HEK293 (cell line): ENCODE measurements around the gene PLXNA2.

Experiments used
- BCL11A ChIP-seq: fragments of 450-650 bp; formaldehyde crosslinking; IDR thresholded peaks from 2 replicates; pipeline ENCODE4 v1.5.1; 2016; ENCODE audit warnings: low read depth, missing biosample characterization, missing genetic modification characterization
- IKZF3 ChIP-seq: fragments of 450-650 bp; IDR thresholded peaks from 2 replicates; pipeline ENCODE4 v1.5.0; 2018; ENCODE audit warnings: missing biosample characterization, mild to moderate bottlenecking, missing genetic modification characterization, moderate library complexity
- SP2 ChIP-seq: fragments of 450-650 bp; formaldehyde crosslinking; IDR thresholded peaks from 2 replicates; pipeline ENCODE4 v1.5.1; 2016; ENCODE audit warnings: missing biosample characterization, missing genetic modification characterization
- ZNF239 ChIP-seq: fragments of 450-650 bp; formaldehyde crosslinking; IDR thresholded peaks from 2 replicates; pipeline ENCODE4 v1.5.1; 2016; ENCODE audit warnings: missing biosample characterization, missing genetic modification characterization
- ZNF747 ChIP-seq: fragments of 450-650 bp; formaldehyde crosslinking; IDR thresholded peaks from 2 replicates; pipeline ENCODE4 v1.5.1; 2016; ENCODE audit warnings: missing biosample characterization, missing genetic modification characterization
- ZNF830 ChIP-seq: fragments of 450-650 bp; IDR thresholded peaks from 2 replicates; pipeline ENCODE4 v1.5.0; 2018; ENCODE audit warnings: missing biosample characterization, missing genetic modification characterization, low read depth, mild to moderate bottlenecking, moderate library complexity
- TF ChIP-seq, protein P1 (sequence below): fragments of 450-650 bp; formaldehyde crosslinking; IDR thresholded peaks from 2 replicates; pipeline ENCODE4 v1.5.1; 2016; ENCODE audit warnings: missing biosample characterization, missing genetic modification characterization
- TF ChIP-seq, protein P2 (sequence below): fragments of 450-650 bp; formaldehyde crosslinking; IDR thresholded peaks from 2 replicates; pipeline ENCODE4 v1.5.1; 2016; ENCODE audit warnings: missing biosample characterization, missing genetic modification characterization, low read depth
- TF ChIP-seq, protein P3 (sequence below): fragments of 450-650 bp; formaldehyde crosslinking; IDR thresholded peaks from 2 replicates; pipeline ENCODE4 v1.5.1; 2016; ENCODE audit warnings: missing biosample characterization, missing genetic modification characterization

DNA sequence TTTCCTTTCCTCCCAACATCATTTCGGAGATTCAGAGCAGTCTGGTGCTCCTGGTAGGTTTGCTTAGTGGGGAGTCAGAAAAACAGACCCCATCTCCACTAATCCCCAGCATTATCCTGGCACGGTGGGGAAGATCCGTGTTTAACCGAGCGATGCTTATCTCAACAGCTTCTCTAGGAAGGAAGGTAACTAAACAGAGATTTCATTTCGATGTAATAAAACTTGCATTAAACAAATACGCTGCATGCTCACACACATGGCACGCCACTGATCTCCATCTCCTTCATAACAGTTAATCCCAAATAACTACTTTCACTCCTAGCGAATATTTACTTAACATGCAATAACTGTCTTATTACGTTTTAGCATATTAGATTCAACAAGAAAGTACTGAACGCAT, 188.6 kb downstream of the PLXNA2 start:
- TF ChIP-seq SP2 (tag by site-specific recombination) (no peak), BCL11A (no peak), ZNF747 (tag by site-specific recombination) (no peak), IKZF3 (peak; percentile 59; the same call in 1 of the 2 replicates), ZNF830 (no peak), ZNF239 (tag by site-specific recombination) (no peak)
- TF ChIP-seq, protein P1, sequence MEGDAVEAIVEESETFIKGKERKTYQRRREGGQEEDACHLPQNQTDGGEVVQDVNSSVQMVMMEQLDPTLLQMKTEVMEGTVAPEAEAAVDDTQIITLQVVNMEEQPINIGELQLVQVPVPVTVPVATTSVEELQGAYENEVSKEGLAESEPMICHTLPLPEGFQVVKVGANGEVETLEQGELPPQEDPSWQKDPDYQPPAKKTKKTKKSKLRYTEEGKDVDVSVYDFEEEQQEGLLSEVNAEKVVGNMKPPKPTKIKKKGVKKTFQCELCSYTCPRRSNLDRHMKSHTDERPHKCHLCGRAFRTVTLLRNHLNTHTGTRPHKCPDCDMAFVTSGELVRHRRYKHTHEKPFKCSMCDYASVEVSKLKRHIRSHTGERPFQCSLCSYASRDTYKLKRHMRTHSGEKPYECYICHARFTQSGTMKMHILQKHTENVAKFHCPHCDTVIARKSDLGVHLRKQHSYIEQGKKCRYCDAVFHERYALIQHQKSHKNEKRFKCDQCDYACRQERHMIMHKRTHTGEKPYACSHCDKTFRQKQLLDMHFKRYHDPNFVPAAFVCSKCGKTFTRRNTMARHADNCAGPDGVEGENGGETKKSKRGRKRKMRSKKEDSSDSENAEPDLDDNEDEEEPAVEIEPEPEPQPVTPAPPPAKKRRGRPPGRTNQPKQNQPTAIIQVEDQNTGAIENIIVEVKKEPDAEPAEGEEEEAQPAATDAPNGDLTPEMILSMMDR (tag by site-specific recombination), result no peak
- TF ChIP-seq, protein P2, sequence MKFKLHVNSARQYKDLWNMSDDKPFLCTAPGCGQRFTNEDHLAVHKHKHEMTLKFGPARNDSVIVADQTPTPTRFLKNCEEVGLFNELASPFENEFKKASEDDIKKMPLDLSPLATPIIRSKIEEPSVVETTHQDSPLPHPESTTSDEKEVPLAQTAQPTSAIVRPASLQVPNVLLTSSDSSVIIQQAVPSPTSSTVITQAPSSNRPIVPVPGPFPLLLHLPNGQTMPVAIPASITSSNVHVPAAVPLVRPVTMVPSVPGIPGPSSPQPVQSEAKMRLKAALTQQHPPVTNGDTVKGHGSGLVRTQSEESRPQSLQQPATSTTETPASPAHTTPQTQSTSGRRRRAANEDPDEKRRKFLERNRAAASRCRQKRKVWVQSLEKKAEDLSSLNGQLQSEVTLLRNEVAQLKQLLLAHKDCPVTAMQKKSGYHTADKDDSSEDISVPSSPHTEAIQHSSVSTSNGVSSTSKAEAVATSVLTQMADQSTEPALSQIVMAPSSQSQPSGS (tag by site-specific recombination), result no peak
- TF ChIP-seq, protein P3, sequence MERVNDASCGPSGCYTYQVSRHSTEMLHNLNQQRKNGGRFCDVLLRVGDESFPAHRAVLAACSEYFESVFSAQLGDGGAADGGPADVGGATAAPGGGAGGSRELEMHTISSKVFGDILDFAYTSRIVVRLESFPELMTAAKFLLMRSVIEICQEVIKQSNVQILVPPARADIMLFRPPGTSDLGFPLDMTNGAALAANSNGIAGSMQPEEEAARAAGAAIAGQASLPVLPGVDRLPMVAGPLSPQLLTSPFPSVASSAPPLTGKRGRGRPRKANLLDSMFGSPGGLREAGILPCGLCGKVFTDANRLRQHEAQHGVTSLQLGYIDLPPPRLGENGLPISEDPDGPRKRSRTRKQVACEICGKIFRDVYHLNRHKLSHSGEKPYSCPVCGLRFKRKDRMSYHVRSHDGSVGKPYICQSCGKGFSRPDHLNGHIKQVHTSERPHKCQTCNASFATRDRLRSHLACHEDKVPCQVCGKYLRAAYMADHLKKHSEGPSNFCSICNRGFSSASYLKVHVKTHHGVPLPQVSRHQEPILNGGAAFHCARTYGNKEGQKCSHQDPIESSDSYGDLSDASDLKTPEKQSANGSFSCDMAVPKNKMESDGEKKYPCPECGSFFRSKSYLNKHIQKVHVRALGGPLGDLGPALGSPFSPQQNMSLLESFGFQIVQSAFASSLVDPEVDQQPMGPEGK (tag by site-specific recombination), result no peak
